GM21576 (cell line): ENCODE data around the gene LEMD2.

Experiments
- ATAC-seq: cut with Tn5 transposase; IDR thresholded peaks from one replicate; pipeline ENCODE4 v1.9.1; 2021; ENCODE audit warnings: mild to moderate bottlenecking, moderate library complexity; ENCODE audit not compliant: unreplicated experiment

Gene LEMD2

GRCh38 chr6:33759887-33760629 is 28.9 kb downstream of the LEMD2 start:
- no peak for ATAC-seq

GRCh38 chr6:33758815-33759216 is 30.1 kb downstream of the LEMD2 start:
- ATAC-seq: no peak

DNA sequence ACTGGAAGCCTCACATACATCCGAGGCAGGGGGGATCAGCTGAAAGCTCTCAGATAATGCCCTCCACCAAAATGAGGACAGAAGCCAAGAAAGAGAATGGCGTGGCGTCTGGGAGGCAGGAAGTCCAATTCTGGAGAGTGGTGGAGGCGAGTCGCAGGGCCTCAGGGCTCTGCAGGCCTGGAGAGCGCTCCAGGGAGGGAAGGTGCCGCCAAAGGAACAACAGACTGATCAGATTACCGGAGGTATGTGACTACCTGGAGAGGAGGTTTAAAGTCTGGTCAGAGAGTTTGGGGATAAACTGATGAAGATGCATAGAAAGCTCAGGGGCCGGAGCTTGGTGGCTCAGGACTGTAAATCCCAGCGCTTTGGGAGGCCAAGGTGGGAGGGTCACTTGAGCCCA is 31.0 kb downstream of the LEMD2 start:
- no peak for ATAC-seq

GRCh38 chr6:33757113-33757512 is 31.8 kb downstream of the LEMD2 start:
- no peak for ATAC-seq

- no peak for ATAC-seq
These were observed 32.5 kb downstream of the LEMD2 start for GRCh38 chr6:33756211-33756954.

DNA sequence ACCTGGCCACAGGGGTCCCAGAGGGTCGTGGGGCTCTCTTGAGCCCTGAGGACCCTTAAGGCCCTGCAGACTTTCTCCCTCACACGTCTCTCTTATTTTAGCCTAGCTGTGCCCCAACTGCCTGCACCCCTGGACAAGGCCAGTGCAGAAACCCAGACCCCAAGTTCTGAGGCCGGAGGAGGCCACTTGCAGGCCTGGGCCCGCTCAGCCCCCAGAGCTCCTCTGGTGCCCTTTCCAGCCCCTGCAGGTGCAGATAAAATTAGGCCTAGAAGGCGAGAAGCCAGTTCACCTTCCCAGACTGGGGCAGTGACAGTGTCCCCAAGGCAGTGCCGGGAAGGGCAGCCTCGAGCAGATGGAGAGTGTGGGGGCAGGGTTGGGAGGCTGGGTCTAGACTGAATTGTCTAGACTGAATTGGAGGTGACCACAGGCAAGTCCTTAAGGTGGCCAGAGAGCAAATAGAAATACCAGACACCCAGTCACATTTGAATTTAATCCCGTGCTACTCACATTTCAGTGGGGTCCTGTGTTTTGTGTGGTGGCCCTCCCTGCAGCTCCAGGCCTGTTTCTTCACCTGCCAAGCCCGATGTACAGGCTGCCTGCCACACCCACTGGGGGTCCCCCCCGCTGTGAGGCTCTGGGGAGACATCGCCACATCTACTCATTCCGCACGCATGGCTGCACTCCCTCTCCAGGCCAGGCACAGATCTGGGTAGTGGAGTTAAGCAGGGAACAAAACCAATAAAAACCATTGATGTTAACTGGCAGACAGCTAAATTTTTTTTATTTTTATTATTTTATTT is 33.7 kb downstream of the LEMD2 start:
- ATAC-seq: no peak

- no peak for ATAC-seq
These were observed 34.7 kb downstream of the LEMD2 start for GRCh38 chr6:33754222-33754621.

DNA sequence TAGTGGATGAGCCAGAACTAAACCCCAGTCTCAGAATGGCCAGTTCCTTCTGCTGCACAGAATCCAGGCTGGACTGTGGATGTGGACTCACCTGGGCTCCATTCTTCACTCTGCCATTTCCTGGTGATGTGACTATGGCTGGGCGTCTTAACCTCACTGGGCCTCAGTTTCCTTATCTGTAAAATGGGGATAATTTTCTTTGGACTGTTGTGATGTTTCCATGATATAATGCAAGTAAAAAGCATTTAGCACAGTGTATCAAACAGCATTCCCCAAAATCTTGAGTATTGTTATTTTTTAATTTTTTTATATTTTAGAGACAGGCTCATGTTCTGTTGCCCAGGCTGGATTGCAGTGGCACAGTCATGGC is 36.3 kb downstream of the LEMD2 start:
- ATAC-seq: no peak

DNA sequence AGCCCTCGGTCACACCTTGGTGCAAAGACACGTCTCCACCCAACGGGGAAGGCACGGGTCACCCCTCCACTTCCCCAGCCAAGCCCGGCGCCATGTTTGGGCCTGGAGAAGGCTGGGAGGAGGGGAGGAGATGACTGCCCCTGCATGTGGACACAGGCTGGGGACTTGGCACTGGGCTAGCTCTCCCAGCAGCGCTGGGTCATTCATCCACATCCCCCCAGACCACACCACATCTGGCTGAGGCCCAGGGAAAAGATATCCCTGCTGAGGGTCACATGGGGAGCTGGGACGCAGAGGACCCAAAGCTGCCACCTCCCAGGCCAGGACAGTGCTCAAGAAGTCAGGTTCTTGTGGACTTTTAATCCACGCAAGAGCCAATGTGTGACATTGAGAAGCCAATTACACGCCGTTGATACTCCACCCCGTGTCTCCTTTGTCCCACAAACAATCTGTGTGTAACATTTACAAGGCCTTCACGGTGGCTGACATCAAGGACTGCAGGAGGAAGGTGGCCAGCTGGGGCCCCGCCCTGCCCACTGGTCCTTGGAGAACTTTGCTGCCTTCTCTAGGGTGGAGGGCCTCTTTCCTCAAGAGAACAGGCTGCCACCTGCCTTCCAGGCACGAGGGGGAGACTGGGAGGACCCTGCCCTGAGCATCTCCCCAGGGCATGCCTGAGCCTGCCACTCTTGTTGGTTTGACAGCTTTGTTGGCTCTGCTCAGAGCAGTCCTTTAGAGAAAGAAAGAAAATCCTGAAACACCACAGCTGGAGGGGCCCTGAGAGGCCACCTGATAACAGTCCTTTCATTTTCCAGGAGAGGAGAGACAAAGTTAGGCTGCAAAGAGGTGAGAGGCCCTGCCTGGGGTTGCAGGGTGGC is 36.9 kb downstream of the LEMD2 start:
- no peak for ATAC-seq

- no peak for ATAC-seq
These were observed 38.5 kb downstream of the LEMD2 start for GRCh38 chr6:33750244-33750991.

- no peak for ATAC-seq
These were observed 39.5 kb downstream of the LEMD2 start for GRCh38 chr6:33749401-33749800.

DNA sequence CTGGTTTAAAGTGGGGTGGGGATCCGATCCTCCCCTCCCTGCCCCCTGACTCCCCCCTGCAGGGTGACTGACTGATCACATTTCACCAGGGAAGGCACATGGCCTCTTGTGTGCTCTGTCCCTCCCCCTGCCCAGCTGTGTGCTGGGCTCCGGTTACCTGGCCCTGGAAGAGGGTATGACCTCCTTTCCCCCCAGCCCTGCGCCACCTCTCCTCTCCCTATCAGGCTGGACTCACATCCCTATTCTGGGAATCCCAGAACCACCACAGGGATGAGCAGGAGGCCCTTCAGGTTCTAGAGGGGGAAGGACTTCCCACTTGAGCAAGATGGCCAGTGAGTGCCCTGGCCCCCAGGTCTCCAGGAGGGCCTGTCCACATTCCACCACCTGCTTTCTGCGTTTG is 40.1 kb downstream of the LEMD2 start:
- no peak for ATAC-seq

DNA sequence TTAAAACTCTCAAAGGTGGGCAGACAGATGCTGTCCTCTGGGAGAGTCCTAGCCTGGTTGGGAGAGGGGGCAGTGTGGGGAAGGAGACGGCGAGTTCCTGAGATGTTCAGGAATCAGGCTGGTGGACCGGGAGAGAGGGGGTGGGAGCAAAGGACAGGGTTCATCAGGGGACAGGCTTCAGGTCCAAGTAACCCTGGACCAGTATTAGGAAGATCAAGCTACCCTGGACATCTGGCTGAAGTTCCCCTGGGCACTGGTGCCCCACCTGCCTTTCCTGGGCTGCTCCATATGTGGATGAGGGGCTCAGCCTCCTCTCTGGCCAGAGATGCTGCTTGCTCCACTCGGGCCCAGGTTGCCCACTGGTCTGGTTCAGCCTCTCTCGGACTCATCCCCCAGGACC is 41.1 kb downstream of the LEMD2 start:
- ATAC-seq: no peak

DNA sequence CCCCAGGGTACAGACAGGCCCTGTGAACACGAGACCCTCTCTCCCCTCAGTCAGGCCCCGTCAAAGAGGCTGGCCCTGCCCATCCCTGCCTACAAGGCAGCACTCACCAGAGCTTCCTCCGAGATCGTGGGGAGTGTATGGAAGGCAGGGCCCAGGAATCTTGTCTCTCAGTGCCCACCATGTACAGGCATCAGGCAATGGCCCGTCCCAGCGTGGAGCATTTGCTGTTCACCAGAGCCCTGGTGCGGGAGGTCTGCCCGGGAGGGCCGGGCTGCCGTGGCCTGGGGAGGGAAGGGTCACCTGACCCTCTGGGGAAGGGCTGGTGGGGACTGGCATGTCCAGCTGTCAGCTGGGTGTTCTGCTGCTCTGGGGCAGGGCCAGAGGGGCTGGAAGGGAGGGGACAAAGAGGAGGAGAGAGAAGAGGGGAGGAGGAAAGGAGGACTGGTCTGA is 42.3 kb downstream of the LEMD2 start, which contains the start of gene IP6K3:
Gene IP6K3 (minus strand): TSS at position 255 of the 450 bp plus-strand sequence. CDS start 11,429 bp downstream, outside the sequence.
- no peak for ATAC-seq

GRCh38 chr6:33746036-33746600 is 42.8 kb downstream of the LEMD2 start:
- ATAC-seq: no peak

DNA sequence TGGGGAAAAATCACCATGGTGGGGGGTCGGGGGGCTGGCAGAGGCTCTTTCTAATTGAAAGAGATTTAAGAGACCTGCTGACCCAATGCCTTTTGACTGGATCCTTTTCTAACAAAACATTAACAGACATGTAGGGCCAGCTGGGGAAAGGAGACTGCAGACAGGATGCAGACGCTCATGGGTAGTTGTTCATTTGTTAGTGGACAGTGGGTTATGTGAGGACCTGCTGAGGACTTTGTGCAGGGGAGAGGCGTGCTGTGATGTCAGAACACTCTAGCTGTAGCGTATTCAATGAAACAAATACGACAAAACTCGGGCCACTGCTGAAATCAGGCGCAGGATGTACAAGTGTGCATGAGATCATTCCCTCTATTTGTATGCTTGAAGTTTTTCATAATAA is 43.4 kb downstream of the LEMD2 start:
- ATAC-seq: no peak

- no peak for ATAC-seq
These were observed 43.9 kb downstream of the LEMD2 start for GRCh38 chr6:33744895-33745546.

DNA sequence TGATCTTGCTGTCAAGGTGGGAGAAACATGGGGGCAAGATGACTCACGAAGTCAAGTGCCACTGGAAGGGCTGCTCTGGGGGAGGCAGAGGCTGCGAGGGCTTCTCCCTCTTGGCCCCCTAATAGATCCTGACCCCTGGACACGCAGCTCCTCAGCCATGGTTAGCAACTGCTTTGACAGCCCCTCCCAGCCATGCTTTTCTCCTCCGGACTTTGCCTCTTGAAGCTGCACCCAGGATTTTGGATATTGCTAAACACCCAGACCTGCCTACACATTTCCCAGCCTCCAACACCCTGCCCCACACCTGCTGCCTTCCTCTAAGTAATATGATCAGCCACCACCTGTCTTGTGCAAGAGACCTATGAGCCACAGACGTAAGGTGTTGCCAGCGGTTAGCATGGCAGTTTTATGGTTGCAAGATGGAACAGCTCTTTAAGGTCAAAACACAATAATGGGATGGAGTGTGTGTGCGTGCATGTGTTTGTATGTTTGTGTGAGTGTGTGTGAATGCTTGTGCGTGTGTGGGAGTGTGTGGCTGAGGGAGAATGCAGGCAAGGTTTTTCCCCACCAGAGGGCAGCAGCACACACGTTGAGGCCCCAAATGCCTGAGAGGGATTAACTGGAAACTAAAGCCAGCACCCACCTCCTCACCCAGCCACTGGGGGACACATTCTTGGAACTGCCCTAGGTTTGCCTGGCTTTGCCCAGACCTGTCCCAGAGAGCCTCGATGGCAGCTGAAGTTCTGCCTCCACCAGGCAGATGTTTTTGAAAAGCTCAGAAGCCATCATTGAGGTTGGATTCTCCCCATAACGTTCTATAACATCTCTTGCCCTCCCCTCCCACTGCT is 44.7 kb downstream of the LEMD2 start:
- ATAC-seq: no peak
